Keratinocyte (primary cell): ENCODE data around the gene MXRA7. TPM values are rescaled to one million over a fixed set of nuclear protein-coding genes. Genes with fewer than 3 reads are reported as not detected.

Source experiments
- DNase-seq: peaks from one replicate; pipeline ENCODE4 v3.0.0-alpha.2; 2011; ENCODE audit warnings: low read depth, missing footprints, low spot score
- FAIRE-seq: peaks from 2 replicates; lab custom pipeline; 2011; peaks lifted over from hg19 to GRCh38; lab: Jason Lieb, UNC
- H2AFZ ChIP-seq: 2 replicates; pipeline ENCODE4 v1.6.0; 2012; ENCODE audit warnings: low read length, control low read depth, inconsistent platforms; ENCODE audit not compliant: control insufficient read depth
- H3K27ac ChIP-seq: 2 replicates; pipeline ENCODE4 v1.5.1; 2011; ENCODE audit warnings: low read length; ENCODE audit not compliant: control insufficient read depth, insufficient read depth
- H3K27me3 ChIP-seq: 3 replicates; pipeline ENCODE4 v1.6.0; 2011; ENCODE audit warnings: low read length; ENCODE audit not compliant: control insufficient read depth, insufficient read depth; ENCODE audit errors: extremely low read depth
- H3K36me3 ChIP-seq, 2 experiments: 2 replicates in 1 of 2; 3 replicates in 1 of 2; pipeline ENCODE4 v1.5.1; 2011; ENCODE audit warnings: low read length in 2 of 2, mild to moderate bottlenecking in 1 of 2; ENCODE audit not compliant: control insufficient read depth in 2 of 2, insufficient read depth in 2 of 2; ENCODE audit errors: extremely low read depth in 1 of 2
- H3K4me1 ChIP-seq: 3 replicates; pipeline ENCODE4 v1.5.1; 2011; ENCODE audit warnings: low read length; ENCODE audit not compliant: control insufficient read depth, insufficient read depth; ENCODE audit errors: extremely low read depth
- H3K4me2 ChIP-seq: 3 replicates; pipeline ENCODE4 v1.6.0; 2011; ENCODE audit warnings: low read depth, low read length; ENCODE audit not compliant: control insufficient read depth, insufficient read depth; ENCODE audit errors: extremely low read depth
- H3K4me3 ChIP-seq, 3 experiments: fragments of 200-600 bp in 1 of 3; sonication (generic) in 1 of 3; 2 replicates in 2 of 3; 3 replicates in 1 of 3; pipeline ENCODE4 v1.5.1; 2011 to 2016; ENCODE audit warnings: low read length in 3 of 3, mild to moderate bottlenecking in 3 of 3, control low read depth in 2 of 3, inconsistent platforms in 1 of 3, low read depth in 1 of 3, mixed read lengths in 1 of 3, mixed run types in 1 of 3, moderate library complexity in 1 of 3; ENCODE audit not compliant: control insufficient read depth in 2 of 3, insufficient read depth in 2 of 3; ENCODE audit errors: extremely low read depth in 1 of 3
- H3K79me2 ChIP-seq: 2 replicates; pipeline ENCODE4 v1.6.0; 2012; ENCODE audit warnings: low read length; ENCODE audit not compliant: control insufficient read depth, insufficient read depth
- H3K9ac ChIP-seq: 3 replicates; pipeline ENCODE4 v1.6.0; 2011; ENCODE audit warnings: low read length; ENCODE audit not compliant: control insufficient read depth, insufficient read depth; ENCODE audit errors: extremely low read depth
- H3K9me1 ChIP-seq: 3 replicates; pipeline ENCODE4 v1.6.0; 2011; ENCODE audit warnings: low read length; ENCODE audit not compliant: control insufficient read depth, insufficient read depth; ENCODE audit errors: extremely low read depth
- H3K9me3 ChIP-seq: 2 replicates; pipeline ENCODE4 v1.5.1; 2012; ENCODE audit warnings: low read depth, low read length; ENCODE audit not compliant: control insufficient read depth
- H4K20me1 ChIP-seq: 3 replicates; pipeline ENCODE4 v1.6.0; 2011; ENCODE audit warnings: low read length; ENCODE audit not compliant: control insufficient read depth, insufficient read depth; ENCODE audit errors: extremely low read depth
- CTCF ChIP-seq, 3 experiments: IDR thresholded peaks in 1 of 3; conservative IDR thresholded peaks in 1 of 3; optimal IDR thresholded peaks in 1 of 3; 2 replicates in 2 of 3; 3 replicates in 1 of 3; pipeline versions ENCODE3 to v1.5.1; 2011; ENCODE audit warnings: low read length in 3 of 3, mild to moderate bottlenecking in 3 of 3, moderate library complexity in 2 of 3, control low read depth in 1 of 3, inconsistent platforms in 1 of 3; ENCODE audit not compliant: insufficient read depth in 2 of 3; ENCODE audit errors: extremely low read depth in 1 of 3
- EZH2 ChIP-seq: IDR thresholded peaks from one replicate; pipeline ENCODE4 v1.6.1; 2012; ENCODE audit warnings: inconsistent platforms, mild to moderate bottlenecking, low read length, moderate library complexity
- dilution Hi-C: fragments of 300-500 bp; cut with MboI; formaldehyde crosslinking; loops from one replicate; pipeline ENCODE4 v1.7.0; 2020; ENCODE audit warnings: low sequenced_read_pairs; ENCODE audit not compliant: extremely low pct_ligation_motif_present
- polyA plus RNA-seq, 5 experiments: library from polyadenylated mRNA; depleted of rRNA in 3 of 5; stranded (reverse) in 3 of 5; stranded (forward) in 1 of 5; unstranded in 1 of 5; fragments of >200 nt; gene quantifications; 1 replicate in 1 of 5; 2 replicates in 3 of 5; 3 replicates in 1 of 5; pipeline versions ENCODE4 v1.2.1 to v1.2.3, GENCODE V29; 2011 to 2012; ENCODE audit warnings: missing spikeins in 2 of 5, low read depth in 1 of 5, low replicate concordance in 1 of 5

MXRA7 gene
- polyA plus RNA-seq, 1 donor (not counting 4 experiments of a cell fraction or from before 2014, with no cell fraction given) = 118 TPM

GRCh38 chr17:76650504-76650903 is 60.3 kb downstream of the MXRA7 start:
- Histone ChIP-seq H4K20me1 (no peaks in the 10 kb centered on the region), H2AFZ (no peak overlapping the region), H3K27me3 (no peaks in the 10 kb centered on the region), H3K79me2 (no peaks in the 10 kb centered on the region), H3K9me1 (no peaks in the 10 kb centered on the region), H3K4me2 (no peak overlapping the region), H3K9ac (no peak overlapping the region), H3K27ac (no peak overlapping the region), H3K4me1 (no peaks in the 10 kb centered on the region), H3K9me3 (no peaks in the 10 kb centered on the region), H3K4me3 (no peak overlapping the region), H3K36me3 (no peaks in the 10 kb centered on the region)
- no peak for FAIRE-seq
- no peak for DNase-seq
- dilution Hi-C loops = no loop called here
- no peak for TF ChIP-seq CTCF (optimal IDR thresholded peaks at IDR 0.05 in 1 of 3, IDR thresholded peaks at IDR 0.05 in 1 of 3, conservative IDR thresholded peaks at IDR 0.05 in 1 of 3; ENCODE audit: extremely low read depth in 1 of 3, insufficient read depth in 2 of 3, low read length in 3 of 3)
- no peak for TF ChIP-seq EZH2

- Histone ChIP-seq H3K9ac (no peak overlapping the region), H3K4me2 (no peak overlapping the region), H3K4me3 (no peak overlapping the region), H3K9me3 (no peaks in the 10 kb centered on the region), H2AFZ (no peak overlapping the region), H4K20me1 (no peaks in the 10 kb centered on the region), H3K36me3 (no peaks in the 10 kb centered on the region), H3K27me3 (no peaks in the 10 kb centered on the region), H3K4me1 (peaks cover 12% of the 10 kb centered on the region), H3K27ac (no peak overlapping the region), H3K9me1 (no peaks in the 10 kb centered on the region), H3K79me2 (no peaks in the 10 kb centered on the region)
- no peak for FAIRE-seq
- dilution Hi-C loops = no loop called here
- TF ChIP-seq CTCF (optimal IDR thresholded peaks at IDR 0.05 in 1 of 3, IDR thresholded peaks at IDR 0.05 in 1 of 3, conservative IDR thresholded peaks at IDR 0.05 in 1 of 3; ENCODE audit: extremely low read depth in 1 of 3, insufficient read depth in 2 of 3, low read length in 3 of 3) (no peak), EZH2 (no peak)
- no peak for DNase-seq
Observed at GRCh38 chr17:76646712-76647111, 64.1 kb downstream of the MXRA7 start.
